ENCODE results near the gene HMGXB3.

GRCh38 chr5:150056075-150056443 lies 55.5 kb downstream of the HMGXB3 start:
- TF ChIP-seq TAF1 (IDR thresholded peaks at IDR 0.05; ENCODE audit: borderline replicate concordance, insufficient read depth, low read length) (no peak), POLR2AphosphoS5 (IDR thresholded peaks at IDR 0.05; ENCODE audit: low read depth, low read length) (no peak; the same call in 1 of the 2 replicates), REST (IDR thresholded peaks at IDR 0.05; ENCODE audit: insufficient read depth in 1 of 2, low read depth in 2 of 2, low read length in 2 of 2) (no peak)

Measured in PFSK-1 (cell line).